Endothelial cell of umbilical vein (primary cell): ENCODE measurements around the gene DMD.

ENCODE experiments used
- EZH2 ChIP-seq: IDR thresholded peaks from 2 replicates; pipeline ENCODE4 v1.6.1; 2012; ENCODE audit warnings: borderline replicate concordance, low read depth, mild to moderate bottlenecking, moderate library complexity, low read length, inconsistent platforms; ENCODE audit not compliant: severe bottlenecking
- FOS ChIP-seq: IDR thresholded peaks from 2 replicates; pipeline ENCODE4 v1.6.1; 2011; ENCODE audit warnings: mild to moderate bottlenecking, low read length, moderate library complexity, borderline replicate concordance; ENCODE audit not compliant: insufficient read depth
- GATA2 ChIP-seq: IDR thresholded peaks from 2 replicates; pipeline ENCODE4 v1.7.0; 2011; ENCODE audit warnings: low read depth, mild to moderate bottlenecking, moderate library complexity, mixed read lengths, low read length; ENCODE audit not compliant: insufficient read length, insufficient read depth
- MYC ChIP-seq: IDR thresholded peaks from one replicate; pipeline ENCODE4 v1.6.1; 2011; ENCODE audit warnings: mild to moderate bottlenecking, low read depth, low read length
- POLR2A ChIP-seq: IDR thresholded peaks from 2 replicates; pipeline ENCODE4 v1.6.1; 2012; ENCODE audit warnings: low read depth, mild to moderate bottlenecking, control low read depth, low read length
- POLR2AphosphoS5 ChIP-seq: IDR thresholded peaks from 2 replicates; pipeline ENCODE4 v1.6.1; 2012; ENCODE audit warnings: low read depth, mild to moderate bottlenecking, control low read depth, low read length, moderate library complexity; ENCODE audit not compliant: insufficient read depth
- TF ChIP-seq, protein P1 (sequence below), 2 donors: IDR thresholded peaks; 1 replicate in 1 of 2; 2 replicates in 1 of 2; pipeline ENCODE4 v1.5.1; 2011; ENCODE audit warnings: low read length in 2 of 2, mild to moderate bottlenecking in 2 of 2, moderate library complexity in 2 of 2, control low read depth in 1 of 2, inconsistent platforms in 1 of 2, low read depth in 1 of 2; ENCODE audit not compliant: insufficient read depth in 1 of 2; ENCODE audit errors: extremely low read depth in 1 of 2
- TF ChIP-seq, protein P2 (sequence below): IDR thresholded peaks from 2 replicates; pipeline ENCODE4 v1.6.1; 2011; ENCODE audit not compliant: insufficient read depth, insufficient read length

DNA sequence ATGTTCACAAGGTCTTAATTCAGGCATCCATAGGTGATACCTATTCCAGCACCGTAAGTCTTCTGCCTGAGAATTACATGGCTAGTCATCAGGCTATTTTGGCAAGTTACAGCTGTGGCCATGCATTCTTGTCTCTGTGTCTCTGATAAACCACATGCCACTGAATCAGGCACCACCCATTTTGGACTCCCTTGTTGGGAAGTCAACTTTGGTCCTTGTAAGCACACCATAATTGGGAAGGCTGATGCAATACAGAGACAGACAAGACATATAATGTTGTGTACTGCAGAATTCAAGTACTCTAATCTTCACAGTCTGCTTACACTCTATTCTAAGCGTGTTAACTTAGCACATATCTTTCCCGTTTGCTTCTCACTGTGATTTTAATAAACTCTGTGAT lies 1655.8 kb downstream of the DMD start:
- TF ChIP-seq, protein P1, sequence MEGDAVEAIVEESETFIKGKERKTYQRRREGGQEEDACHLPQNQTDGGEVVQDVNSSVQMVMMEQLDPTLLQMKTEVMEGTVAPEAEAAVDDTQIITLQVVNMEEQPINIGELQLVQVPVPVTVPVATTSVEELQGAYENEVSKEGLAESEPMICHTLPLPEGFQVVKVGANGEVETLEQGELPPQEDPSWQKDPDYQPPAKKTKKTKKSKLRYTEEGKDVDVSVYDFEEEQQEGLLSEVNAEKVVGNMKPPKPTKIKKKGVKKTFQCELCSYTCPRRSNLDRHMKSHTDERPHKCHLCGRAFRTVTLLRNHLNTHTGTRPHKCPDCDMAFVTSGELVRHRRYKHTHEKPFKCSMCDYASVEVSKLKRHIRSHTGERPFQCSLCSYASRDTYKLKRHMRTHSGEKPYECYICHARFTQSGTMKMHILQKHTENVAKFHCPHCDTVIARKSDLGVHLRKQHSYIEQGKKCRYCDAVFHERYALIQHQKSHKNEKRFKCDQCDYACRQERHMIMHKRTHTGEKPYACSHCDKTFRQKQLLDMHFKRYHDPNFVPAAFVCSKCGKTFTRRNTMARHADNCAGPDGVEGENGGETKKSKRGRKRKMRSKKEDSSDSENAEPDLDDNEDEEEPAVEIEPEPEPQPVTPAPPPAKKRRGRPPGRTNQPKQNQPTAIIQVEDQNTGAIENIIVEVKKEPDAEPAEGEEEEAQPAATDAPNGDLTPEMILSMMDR (IDR thresholded peaks at IDR 0.05; ENCODE audit: extremely low read depth in 1 of 2, insufficient read depth in 1 of 2, low read depth in 1 of 2, low read length in 2 of 2) = no peak
- TF ChIP-seq POLR2AphosphoS5 = no peak
- no peak for TF ChIP-seq POLR2A
- TF ChIP-seq MYC = no peak
- TF ChIP-seq, protein P2, sequence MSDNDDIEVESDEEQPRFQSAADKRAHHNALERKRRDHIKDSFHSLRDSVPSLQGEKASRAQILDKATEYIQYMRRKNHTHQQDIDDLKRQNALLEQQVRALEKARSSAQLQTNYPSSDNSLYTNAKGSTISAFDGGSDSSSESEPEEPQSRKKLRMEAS = no peak
- no peak for TF ChIP-seq EZH2
- TF ChIP-seq GATA2 = no peak
- no peak for TF ChIP-seq FOS
